NCI-H69 (cell line): Measurements from ENCODE around the gene PLAGL2.
"Not testable (repeated sequence)": the region's sequence is repeated elsewhere in the genome, so short reads cannot be mapped to it uniquely, and the experiment has no call there.

Experiments used
- DNase-seq: peaks from one replicate; lab custom pipeline; 2025; lab: John Stamatoyannopoulos, UW

PLAGL2 gene

GRCh38 chr20:32204205-32205109 is 3.1 kb downstream of the PLAGL2 start:
- peak; percentile 49 for DNase-seq

GRCh38 chr20:32203356-32204204 is 4.0 kb downstream of the PLAGL2 start:
- peak; percentile 79 for DNase-seq

- no peak for DNase-seq
Measured at GRCh38 chr20:32201977-32202363, 5.6 kb downstream of the PLAGL2 start.

- DNase-seq = no peak
Measured at GRCh38 chr20:32201296-32201976, 6.1 kb downstream of the PLAGL2 start.

- DNase-seq = no peak
Measured at GRCh38 chr20:32199006-32199405, 8.5 kb downstream of the PLAGL2 start.

DNA sequence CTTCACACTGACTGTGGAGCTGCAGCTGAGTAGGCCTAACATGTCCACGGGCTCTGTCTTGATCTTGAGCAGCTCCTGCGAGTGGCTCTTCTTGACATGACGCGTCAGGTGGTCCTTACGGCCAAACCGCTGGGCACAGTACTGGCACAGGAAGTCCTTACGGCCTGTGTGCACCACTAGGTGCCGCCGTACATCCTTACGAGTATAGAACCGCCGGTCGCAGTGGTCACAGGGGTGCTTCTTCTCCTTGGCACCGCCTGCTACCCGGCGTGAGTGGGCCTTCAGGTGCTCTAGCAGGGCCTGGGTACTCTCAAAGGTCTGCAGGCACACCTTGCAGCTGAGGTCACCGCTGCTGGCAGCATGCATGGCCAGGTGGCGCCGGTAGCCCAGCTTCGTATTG is 10.4 kb downstream of the PLAGL2 start:
- DNase-seq = peak; percentile 21

DNA sequence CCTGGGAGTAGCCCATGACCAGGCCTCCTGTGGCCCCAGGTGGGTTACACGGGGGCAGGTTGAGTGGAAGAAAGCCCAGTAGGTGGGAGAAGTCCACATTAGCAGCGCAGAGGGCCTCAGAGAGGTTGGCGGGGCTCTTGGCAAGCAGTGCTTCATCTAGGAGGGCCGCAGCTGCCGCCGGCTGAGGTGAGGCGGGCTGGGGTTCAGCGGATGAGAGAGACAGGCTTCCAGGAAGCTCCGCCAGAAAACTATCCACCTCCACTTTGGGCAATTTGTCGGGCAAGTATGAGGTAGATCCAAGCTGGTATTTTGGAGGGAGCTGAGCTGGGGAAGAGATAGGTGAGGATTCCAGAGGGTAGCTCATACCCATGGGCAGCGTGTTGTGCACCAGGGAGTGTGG is 10.9 kb downstream of the PLAGL2 start:
- not testable (repeated sequence) for DNase-seq

DNA sequence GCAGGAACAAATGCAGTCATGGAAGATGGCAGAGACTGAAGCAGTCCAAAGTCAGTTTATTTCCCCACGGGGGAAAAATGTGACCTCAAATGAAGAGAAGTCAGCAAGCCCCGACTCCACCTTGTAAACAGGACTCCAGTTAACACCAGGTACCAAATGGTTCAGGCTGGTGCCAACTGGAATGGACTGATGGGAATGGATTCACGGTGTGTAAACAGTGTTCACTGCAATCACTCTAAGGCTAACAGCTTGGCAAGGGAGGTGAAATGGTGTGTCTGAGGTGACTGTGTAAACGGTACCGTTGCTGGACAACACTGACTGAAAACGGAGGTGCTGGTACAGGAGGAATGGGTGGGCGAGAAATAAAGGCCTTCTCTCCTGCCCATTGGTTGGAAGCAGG is 12.0 kb downstream of the PLAGL2 start:
- peak; percentile 21 for DNase-seq

GRCh38 chr20:32193996-32194395 is 13.5 kb downstream of the PLAGL2 start:
- DNase-seq = no peak

DNA sequence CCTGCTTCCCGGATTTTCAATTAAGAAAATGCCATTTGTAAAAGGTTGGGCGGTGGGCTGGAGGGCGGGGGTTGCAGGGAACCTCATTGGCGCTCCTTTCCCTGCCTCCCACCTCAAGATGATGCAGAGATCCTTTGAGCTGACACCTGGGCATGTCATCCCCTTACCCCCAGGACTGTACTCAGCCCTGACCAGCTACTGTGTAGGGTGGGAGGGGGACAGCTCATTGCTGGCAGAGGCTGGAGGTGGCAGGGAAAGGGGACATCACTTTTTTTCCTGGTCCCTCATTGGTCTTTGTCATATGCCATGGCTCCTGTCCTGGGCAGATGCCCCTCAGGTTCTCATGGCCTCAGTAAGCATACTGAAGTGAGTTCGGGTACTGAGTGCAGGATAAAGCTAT is 14.2 kb downstream of the PLAGL2 start:
- not testable (repeated sequence) for DNase-seq

DNA sequence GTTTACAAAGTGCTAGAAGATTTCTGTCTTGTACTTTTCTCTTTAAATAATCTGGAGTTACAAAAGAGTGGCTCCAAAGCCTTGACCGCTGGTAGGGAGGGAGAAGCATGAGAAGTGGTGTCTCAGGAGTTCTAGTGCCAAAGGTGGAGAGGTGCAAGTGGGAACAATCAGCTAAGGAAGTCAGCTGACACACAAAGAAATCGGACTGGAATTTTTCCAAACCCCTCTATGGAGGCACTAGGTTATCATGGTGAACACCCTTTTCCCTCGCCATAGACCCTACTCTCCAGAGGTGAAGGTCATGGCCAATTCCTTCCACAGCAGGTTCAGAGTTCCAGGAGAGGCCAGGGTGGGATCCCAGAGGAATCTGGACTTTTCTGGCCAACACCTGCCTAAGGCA is 14.8 kb downstream of the PLAGL2 start:
- no peak for DNase-seq

DNA sequence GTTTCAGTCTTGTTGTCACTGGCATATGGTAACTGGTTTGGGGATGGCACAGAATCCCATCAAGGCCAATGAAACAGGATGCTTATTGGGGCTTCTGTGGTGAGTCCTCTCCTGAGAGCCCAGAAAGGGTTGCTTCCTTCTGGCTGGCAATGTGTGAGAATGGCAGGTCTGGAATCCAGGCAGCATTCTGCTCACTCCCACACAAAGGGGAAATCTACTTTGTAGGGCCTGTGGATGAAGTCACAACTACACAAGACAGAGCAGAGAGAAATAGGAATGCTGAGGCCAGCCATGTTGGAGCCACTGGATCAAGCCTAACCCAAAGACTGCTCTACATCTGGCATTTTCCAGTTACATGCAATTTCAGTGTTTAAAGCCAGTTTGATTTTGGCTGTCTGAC is 15.7 kb downstream of the PLAGL2 start:
- DNase-seq = no peak

GRCh38 chr20:32191422-32191821 is 16.1 kb downstream of the PLAGL2 start:
- no peak for DNase-seq

- DNase-seq = peak; percentile 76
Measured at GRCh38 chr20:32190616-32191415, 16.7 kb downstream of the PLAGL2 start.

DNA sequence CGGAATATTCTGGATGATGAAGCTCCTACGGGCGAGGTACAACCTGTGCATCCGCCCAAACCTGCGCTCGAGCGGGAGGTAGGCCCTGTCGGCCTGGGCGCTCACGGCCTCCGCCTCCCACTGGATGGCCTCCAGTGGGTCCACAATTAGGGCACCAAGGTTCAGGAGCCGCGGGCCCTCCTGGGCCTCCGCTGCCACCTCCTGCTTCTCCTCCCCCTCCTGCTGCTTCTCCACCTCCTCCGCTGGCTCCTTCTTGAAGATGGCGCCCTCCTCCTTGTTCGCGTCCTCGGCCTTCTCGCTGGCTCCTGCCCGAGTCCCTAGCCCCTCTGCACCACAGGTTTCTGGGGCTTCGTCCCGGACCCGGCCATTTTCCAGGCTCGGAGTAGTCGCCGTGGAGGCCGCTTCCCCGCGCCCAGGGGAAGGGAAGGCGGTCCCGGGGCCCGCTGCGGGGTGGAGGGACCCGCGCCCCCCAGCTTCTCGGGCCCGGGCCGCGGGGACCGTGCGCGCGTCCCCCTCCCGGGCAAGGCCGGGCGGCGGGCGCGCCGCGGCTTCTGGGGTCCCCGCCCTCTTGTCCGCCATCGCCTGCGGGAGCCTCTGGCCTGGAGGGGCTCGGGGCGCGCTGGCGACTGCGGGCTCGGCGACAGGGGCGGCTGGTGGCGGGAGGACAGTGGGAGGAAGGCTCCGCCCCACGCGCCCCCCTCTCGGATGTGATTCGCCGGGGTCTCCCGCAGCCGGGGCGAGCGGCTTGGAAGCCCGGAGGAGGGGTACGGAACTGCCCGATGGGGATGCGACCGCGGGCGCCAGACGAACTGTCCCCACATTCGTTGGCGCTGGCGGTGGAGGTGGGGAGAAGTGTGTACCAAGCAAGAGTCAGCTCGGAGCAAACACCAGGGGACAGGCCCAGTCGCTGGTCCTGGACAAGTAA is 17.6 kb downstream of the PLAGL2 start:
- DNase-seq = peak; percentile 71

DNA sequence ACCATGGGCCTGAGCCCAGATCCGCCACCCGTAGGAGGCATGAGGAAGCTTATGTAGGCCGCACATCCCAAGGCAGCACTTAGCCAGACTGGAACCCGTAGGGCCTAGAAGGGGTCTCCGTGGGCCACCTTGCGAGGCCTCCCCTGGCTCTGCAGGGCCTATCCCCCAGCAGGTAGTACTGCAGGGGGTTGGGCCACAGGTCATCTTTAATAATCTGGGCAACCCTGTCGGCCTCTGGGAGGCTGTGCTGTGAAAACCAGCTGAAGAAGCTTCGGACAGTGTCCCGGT is 18.5 kb downstream of the PLAGL2 start:
- DNase-seq = no peak

DNA sequence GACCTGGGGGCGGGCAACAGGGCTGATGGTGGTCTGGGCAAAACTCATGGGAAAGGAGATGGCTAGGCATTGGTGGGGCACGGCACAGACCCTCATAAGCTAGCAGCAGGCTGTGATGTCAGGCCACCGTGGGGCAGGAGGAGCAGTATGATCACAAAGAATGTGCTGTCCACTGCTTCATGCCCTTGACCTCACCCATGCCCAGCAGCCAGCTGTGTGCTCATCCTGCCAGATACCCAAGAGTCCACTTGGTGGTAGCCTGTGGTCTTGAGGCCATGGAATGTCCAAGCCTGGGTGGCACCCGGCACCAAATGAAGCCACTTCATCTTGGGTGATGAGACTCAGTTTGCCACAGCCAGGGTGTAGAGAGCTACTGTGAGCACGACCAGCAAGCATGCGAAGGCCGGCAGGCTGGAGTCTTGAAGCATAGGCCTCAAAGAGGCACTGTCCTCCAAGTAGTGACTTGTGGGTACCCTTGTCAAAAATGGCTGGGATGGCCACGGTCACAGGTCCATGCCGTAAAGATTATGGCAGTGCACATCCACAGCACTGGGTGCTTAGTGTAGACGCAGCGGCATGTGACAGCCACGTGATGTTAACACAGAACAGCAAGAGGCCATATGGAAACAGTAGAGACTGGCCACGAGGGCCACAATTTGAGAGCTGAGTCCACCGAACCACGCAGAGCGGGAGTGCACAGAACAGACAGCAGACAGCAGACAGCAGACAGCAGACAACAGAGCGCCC is 19.0 kb downstream of the PLAGL2 start:
- no peak for DNase-seq

DNA sequence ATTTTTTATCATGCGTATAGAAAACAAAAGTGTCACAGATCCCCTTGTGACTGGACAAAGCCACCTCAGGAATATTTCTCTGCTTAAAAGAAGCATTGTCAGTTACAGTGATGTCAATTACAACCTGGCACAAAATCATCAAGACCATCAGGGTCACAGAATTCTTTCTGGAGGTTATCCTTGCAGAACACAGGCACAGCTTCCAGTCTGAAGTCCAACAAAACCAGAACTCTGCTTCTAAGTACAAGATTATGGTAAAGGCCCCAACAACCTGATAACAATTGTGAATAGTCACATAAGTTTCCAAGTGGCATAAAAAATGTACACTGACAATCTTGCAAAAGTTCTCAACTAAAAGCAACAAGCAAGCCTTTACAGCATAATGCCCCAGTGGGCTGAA is 21.0 kb downstream of the PLAGL2 start:
- no peak for DNase-seq

DNA sequence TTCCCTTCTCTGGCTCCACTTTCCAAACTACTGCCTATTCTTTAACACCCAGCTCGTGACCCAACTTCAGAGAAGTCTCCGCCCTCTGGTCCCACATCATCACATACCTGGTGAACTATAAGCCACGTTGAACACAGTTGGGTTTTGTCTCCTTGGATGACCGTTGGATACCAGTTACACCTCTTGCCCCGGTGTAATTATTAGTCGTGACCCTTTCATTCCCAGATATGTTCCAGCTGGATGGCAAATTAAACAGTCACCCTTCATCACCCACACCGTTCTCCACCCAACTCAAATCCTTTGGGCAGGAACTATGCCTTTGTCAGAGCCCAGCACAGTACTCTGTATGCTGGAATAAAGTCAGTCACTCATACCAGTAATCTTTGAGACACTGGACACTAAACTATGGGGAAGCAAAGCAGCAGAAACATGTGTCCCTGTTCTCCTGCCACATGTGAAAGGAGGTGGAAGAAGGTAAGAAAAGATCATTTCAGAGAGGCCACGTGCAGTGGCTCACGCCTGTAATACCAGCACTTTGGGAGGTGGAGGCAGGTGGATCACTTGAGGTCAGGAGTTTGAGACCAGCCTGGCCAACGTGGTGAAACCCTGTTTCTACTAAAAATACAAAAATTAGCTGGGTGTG is 22.5 kb downstream of the PLAGL2 start:
- DNase-seq = no peak
